DND-41 (cell line): Measurements from ENCODE around the gene TRAPPC10.

Source experiments
- ATAC-seq: fragments of 200-7000 bp; cut with Tn5 transposase; 3 replicates; pipeline ENCODE4 v1.9.1; 2021; ENCODE audit warnings: low read depth; ENCODE audit not compliant: insufficient read depth
- DNase-seq: peaks from one replicate; pipeline ENCODE4 v3.0.0-alpha.2; 2020
- H2AFZ ChIP-seq: 2 replicates; pipeline ENCODE4 v1.6.0; 2012; ENCODE audit warnings: low read depth, low read length
- H3K27ac ChIP-seq: 2 replicates; pipeline ENCODE4 v1.5.1; 2012; ENCODE audit warnings: low read length, inconsistent platforms
- H3K27me3 ChIP-seq: fragments of 200-600 bp; sonication (generic); 2 replicates; pipeline ENCODE4 v1.6.0; 2012; ENCODE audit warnings: low read length, mild to moderate bottlenecking, inconsistent platforms; ENCODE audit not compliant: insufficient read depth, poor library complexity
- H3K36me3 ChIP-seq: 2 replicates; pipeline ENCODE4 v1.5.1; 2012; ENCODE audit warnings: low read length, inconsistent platforms; ENCODE audit not compliant: insufficient read depth
- H3K4me1 ChIP-seq: 2 replicates; pipeline ENCODE4 v1.5.1; 2012; ENCODE audit warnings: mild to moderate bottlenecking, low read length; ENCODE audit not compliant: insufficient read depth
- H3K4me2 ChIP-seq: 2 replicates; pipeline ENCODE4 v1.6.0; 2012; ENCODE audit warnings: mild to moderate bottlenecking, moderate library complexity, low read length, inconsistent platforms; ENCODE audit not compliant: insufficient read depth
- H3K4me3 ChIP-seq, 2 experiments: fragments of 200-600 bp in 1 of 2; shearing (Covaris generic) in 1 of 2; 2 replicates each; pipeline ENCODE4 v1.5.1; 2012 to 2016; ENCODE audit warnings: inconsistent platforms in 2 of 2, low read length in 2 of 2, mild to moderate bottlenecking in 2 of 2, low read depth in 1 of 2, moderate library complexity in 1 of 2
- H3K79me2 ChIP-seq: 2 replicates; pipeline ENCODE4 v1.6.0; 2012; ENCODE audit warnings: low read length, inconsistent platforms; ENCODE audit not compliant: insufficient read depth
- H3K9ac ChIP-seq: 2 replicates; pipeline ENCODE4 v1.6.0; 2012; ENCODE audit warnings: low read depth, mild to moderate bottlenecking, inconsistent platforms, low read length, moderate library complexity
- H3K9me3 ChIP-seq: 2 replicates; pipeline ENCODE4 v1.5.1; 2012; ENCODE audit warnings: low read length, moderate library complexity, mild to moderate bottlenecking, inconsistent platforms; ENCODE audit not compliant: insufficient read depth, severe bottlenecking
- H4K20me1 ChIP-seq: 2 replicates; pipeline ENCODE4 v1.6.0; 2012; ENCODE audit warnings: low read length; ENCODE audit not compliant: insufficient read depth
- EZH2 ChIP-seq: IDR thresholded peaks from 3 replicates; pipeline ENCODE4 v1.6.1; 2012; ENCODE audit warnings: borderline replicate concordance, low read depth, mild to moderate bottlenecking, moderate library complexity, low read length, inconsistent platforms; ENCODE audit not compliant: severe bottlenecking
- TF ChIP-seq, protein P1 (sequence below): IDR thresholded peaks from 2 replicates; pipeline ENCODE4 v1.5.1; 2012; ENCODE audit warnings: borderline replicate concordance, low read length, moderate library complexity, mild to moderate bottlenecking; ENCODE audit not compliant: poor library complexity, severe bottlenecking; ENCODE audit errors: extremely low read depth

The TRAPPC10 gene

GRCh38 chr21:44058652-44058964 is 46.5 kb downstream of the TRAPPC10 start:
- no peaks in the 10 kb centered on the region for H3K27me3 ChIP-seq
- no peak overlapping the region for H3K27ac ChIP-seq
- peaks cover 28% of the 10 kb centered on the region for H4K20me1 ChIP-seq
- TF ChIP-seq, protein P1, sequence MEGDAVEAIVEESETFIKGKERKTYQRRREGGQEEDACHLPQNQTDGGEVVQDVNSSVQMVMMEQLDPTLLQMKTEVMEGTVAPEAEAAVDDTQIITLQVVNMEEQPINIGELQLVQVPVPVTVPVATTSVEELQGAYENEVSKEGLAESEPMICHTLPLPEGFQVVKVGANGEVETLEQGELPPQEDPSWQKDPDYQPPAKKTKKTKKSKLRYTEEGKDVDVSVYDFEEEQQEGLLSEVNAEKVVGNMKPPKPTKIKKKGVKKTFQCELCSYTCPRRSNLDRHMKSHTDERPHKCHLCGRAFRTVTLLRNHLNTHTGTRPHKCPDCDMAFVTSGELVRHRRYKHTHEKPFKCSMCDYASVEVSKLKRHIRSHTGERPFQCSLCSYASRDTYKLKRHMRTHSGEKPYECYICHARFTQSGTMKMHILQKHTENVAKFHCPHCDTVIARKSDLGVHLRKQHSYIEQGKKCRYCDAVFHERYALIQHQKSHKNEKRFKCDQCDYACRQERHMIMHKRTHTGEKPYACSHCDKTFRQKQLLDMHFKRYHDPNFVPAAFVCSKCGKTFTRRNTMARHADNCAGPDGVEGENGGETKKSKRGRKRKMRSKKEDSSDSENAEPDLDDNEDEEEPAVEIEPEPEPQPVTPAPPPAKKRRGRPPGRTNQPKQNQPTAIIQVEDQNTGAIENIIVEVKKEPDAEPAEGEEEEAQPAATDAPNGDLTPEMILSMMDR: no peak
- no peak for TF ChIP-seq EZH2
- no peak for DNase-seq
- no peak for ATAC-seq
- no peaks in the 10 kb centered on the region for H3K4me1 ChIP-seq
- no peak overlapping the region for H2AFZ ChIP-seq
- H3K9ac ChIP-seq: no peak overlapping the region
- peaks cover 24% of the 10 kb centered on the region for H3K79me2 ChIP-seq
- peaks cover 85% of the 10 kb centered on the region for H3K36me3 ChIP-seq
- H3K9me3 ChIP-seq: no peaks in the 10 kb centered on the region
- H3K4me3 ChIP-seq: no peak overlapping the region
- H3K4me2 ChIP-seq: no peak overlapping the region

DNA sequence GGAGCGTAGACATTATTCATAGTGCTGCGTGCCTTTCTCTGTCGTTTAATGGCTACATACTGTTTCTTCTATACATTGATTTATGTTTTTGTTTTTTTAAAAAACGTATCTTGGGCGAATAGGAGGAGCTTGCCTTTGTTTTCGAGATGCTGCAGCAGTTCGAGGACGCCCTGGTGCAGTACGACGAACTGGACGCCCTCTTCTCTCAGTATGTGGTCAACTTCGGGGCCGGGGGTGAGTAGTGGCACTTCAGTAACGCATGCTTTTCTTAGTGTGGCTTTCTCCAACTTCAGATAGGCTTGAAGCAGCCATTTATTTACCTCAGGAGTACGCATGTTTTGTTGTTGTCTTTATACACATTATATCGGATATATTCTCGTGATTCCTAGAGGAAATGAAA is 46.9 kb downstream of the TRAPPC10 start:
- no peak overlapping the region for H3K9ac ChIP-seq
- no peak overlapping the region for H3K27ac ChIP-seq
- no peak overlapping the region for H3K4me2 ChIP-seq
- H3K36me3 ChIP-seq: peaks cover 85% of the 10 kb centered on the region
- no peak overlapping the region for H3K4me3 ChIP-seq
- ATAC-seq (no peak), DNase-seq (no peak)
- H4K20me1 ChIP-seq: peaks cover 25% of the 10 kb centered on the region
- H3K9me3 ChIP-seq: no peaks in the 10 kb centered on the region
- no peak overlapping the region for H2AFZ ChIP-seq
- H3K27me3 ChIP-seq: no peaks in the 10 kb centered on the region
- peaks cover 21% of the 10 kb centered on the region for H3K79me2 ChIP-seq
- H3K4me1 ChIP-seq: no peaks in the 10 kb centered on the region
- TF ChIP-seq, protein P1: no peak
- no peak for TF ChIP-seq EZH2

GRCh38 chr21:44059710-44060109 is 47.6 kb downstream of the TRAPPC10 start:
- ATAC-seq: no peak
- Histone ChIP-seq H3K4me1 (no peaks in the 10 kb centered on the region), H3K9ac (no peak overlapping the region), H3K9me3 (no peaks in the 10 kb centered on the region), H4K20me1 (peaks cover 19% of the 10 kb centered on the region), H2AFZ (no peak overlapping the region), H3K4me2 (no peak overlapping the region), H3K27me3 (no peaks in the 10 kb centered on the region), H3K4me3 (no peak overlapping the region), H3K27ac (no peak overlapping the region), H3K36me3 (peaks cover 87% of the 10 kb centered on the region), H3K79me2 (peaks cover 15% of the 10 kb centered on the region)
- DNase-seq: no peak
- TF ChIP-seq, protein P1: no peak
- TF ChIP-seq EZH2: no peak

GRCh38 chr21:44062380-44062779 is 50.3 kb downstream of the TRAPPC10 start:
- peaks cover 36% of the 10 kb centered on the region for H4K20me1 ChIP-seq
- H3K9me3 ChIP-seq: no peaks in the 10 kb centered on the region
- no peak overlapping the region for H3K4me2 ChIP-seq
- H3K36me3 ChIP-seq: peaks cover 87% of the 10 kb centered on the region
- H2AFZ ChIP-seq: no peak overlapping the region
- H3K4me3 ChIP-seq: no peak overlapping the region
- ATAC-seq (no peak), DNase-seq (no peak)
- TF ChIP-seq, protein P1: no peak
- no peak for TF ChIP-seq EZH2
- no peak overlapping the region for H3K27ac ChIP-seq
- peaks cover 35% of the 10 kb centered on the region for H3K79me2 ChIP-seq
- no peak overlapping the region for H3K9ac ChIP-seq
- no peaks in the 10 kb centered on the region for H3K27me3 ChIP-seq
- no peaks in the 10 kb centered on the region; the same call in 1 of the 2 replicates for H3K4me1 ChIP-seq
